Gastroesophageal sphincter (tissue), 4 donors: ENCODE data around the gene HAUS2. TPM values are rescaled to one million over a fixed set of nuclear protein-coding genes. Genes with fewer than 3 reads are reported as not detected.

ENCODE experiments used
- ATAC-seq: fragments of 150-250 bp; one replicate; pipeline ENCODE4 v1.9.1; 2016; ENCODE audit warnings: mild to moderate bottlenecking, moderate library complexity
- H3K27ac ChIP-seq, 4 donors: fragments of 200-600 bp; sonication (generic) in 3 of 4; 1 replicate in 3 of 4; 2 replicates in 1 of 4; pipeline ENCODE4 v1.5.1; 2016 to 2019
- H3K27me3 ChIP-seq: fragments of 200-600 bp; sonication (generic); one replicate; pipeline ENCODE4 v1.5.1; 2019
- H3K36me3 ChIP-seq, 2 donors: fragments of 200-600 bp; sonication (generic); one replicate each; pipeline ENCODE4 v1.5.1; 2019; ENCODE audit warnings: control low read depth in 1 of 2
- H3K4me1 ChIP-seq, 3 donors: fragments of 200-600 bp; sonication (generic); 1 replicate in 2 of 3; 2 replicates in 1 of 3; pipeline ENCODE4 v1.5.1; 2016 to 2019; ENCODE audit warnings: control low read depth in 2 of 3
- H3K4me3 ChIP-seq, 2 donors: fragments of 200-600 bp; sonication (generic); one replicate each; pipeline ENCODE4 v1.5.1; 2019; ENCODE audit warnings: mild to moderate bottlenecking in 1 of 2, moderate library complexity in 1 of 2
- H3K9me3 ChIP-seq, 3 donors: fragments of 200-600 bp; sonication (generic); one replicate each; pipeline ENCODE4 v1.5.1; 2017 to 2019; ENCODE audit warnings: control low read depth in 2 of 3
- CTCF ChIP-seq, 4 experiments: fragments of 200-600 bp in 2 of 4; fragments of 450-650 bp in 2 of 4; sonication (generic) in 1 of 4; IDR thresholded peaks; one replicate each; pipeline ENCODE4 v1.5.1; 2017 to 2019; ENCODE audit warnings: antibody characterized with exemption in 4 of 4, mild to moderate bottlenecking in 2 of 4, moderate library complexity in 2 of 4
- EP300 ChIP-seq: sonication (generic); formaldehyde crosslinking; IDR thresholded peaks from one replicate; pipeline ENCODE4 v1.6.1; 2017; ENCODE audit warnings: antibody characterized with exemption, mild to moderate bottlenecking
- POLR2A ChIP-seq, 2 donors: fragments of 450-650 bp; IDR thresholded peaks; one replicate each; pipeline ENCODE4 v1.6.1; 2017; ENCODE audit warnings: antibody characterized with exemption in 2 of 2, mild to moderate bottlenecking in 2 of 2, moderate library complexity in 1 of 2
- POLR2AphosphoS5 ChIP-seq: sonication (generic); formaldehyde crosslinking; IDR thresholded peaks from one replicate; pipeline ENCODE4 v1.6.1; 2017; ENCODE audit warnings: antibody characterized with exemption
- WGBS, 2 donors: methylation state at CpG; one replicate each; pipeline ENCODE4 v1.1.5; 2018; ENCODE audit warnings: low coverage in 1 of 2; 5-methylcytosine and 5-hydroxymethylcytosine counted together
- total RNA-seq, 4 donors: library from RNA; depleted of rRNA; stranded (reverse); fragments of >200 nt; gene quantifications; one replicate each; pipeline ENCODE4 v1.1.0, GENCODE V29; 2016

The HAUS2 gene
- total RNA-seq, 4 donors from 2014 or later: 15.3 to 42.2 (median 32.3) TPM

GRCh38 chr15:42608752-42609488 is 60.3 kb downstream of the HAUS2 start:
- Histone ChIP-seq H3K9me3 (no peaks in the 10 kb centered on the region), H3K4me3 (no peak overlapping the region), H3K27me3 (no peaks in the 10 kb centered on the region), H3K27ac (no peak overlapping the region), H3K4me1 (peaks cover 6 to 73% (median 20%) of the 10 kb centered on the region in 3 donors), H3K36me3 (peaks cover 0 to 6% of the 10 kb centered on the region in 2 donors)
- 58% methylated on average over 7 of the region's 7 CpGs for WGBS, 2 donors
- TF ChIP-seq POLR2A (IDR thresholded peaks at IDR 0.05) (no peak), CTCF (IDR thresholded peaks at IDR 0.05) (no peak), POLR2AphosphoS5 (no peak), EP300 (no peak)
- no peak for ATAC-seq

GRCh38 chr15:42611532-42611931 is 62.9 kb downstream of the HAUS2 start:
- no peaks in the 10 kb centered on the region for H3K27me3 ChIP-seq
- peaks cover 0 to 57% (median 6%) of the 10 kb centered on the region in 3 donors for H3K4me1 ChIP-seq
- H3K4me3 ChIP-seq: no peak overlapping the region
- TF ChIP-seq EP300 (no peak), CTCF (IDR thresholded peaks at IDR 0.05) (no peak), POLR2A (IDR thresholded peaks at IDR 0.05) (no peak), POLR2AphosphoS5 (no peak)
- no peaks in the 10 kb centered on the region for H3K9me3 ChIP-seq
- 56 to 100% methylated on average over 1 of the region's 1 CpG for WGBS, 2 donors
- no peak for ATAC-seq
- H3K36me3 ChIP-seq: peaks cover 0 to under 1% of the 10 kb centered on the region in 2 donors
- H3K27ac ChIP-seq: no peak overlapping the region

- H3K36me3 ChIP-seq: peaks cover 0 to 1% of the 10 kb centered on the region in 2 donors
- peaks cover 0 to 62% (median 6%) of the 10 kb centered on the region in 3 donors for H3K4me1 ChIP-seq
- no peak overlapping the region for H3K4me3 ChIP-seq
- ATAC-seq: no peak
- H3K9me3 ChIP-seq: no peaks in the 10 kb centered on the region
- no peaks in the 10 kb centered on the region for H3K27me3 ChIP-seq
- no peak overlapping the region for H3K27ac ChIP-seq
- 63 to 77% methylated on average over 3 to 4 of the region's 8 CpGs for WGBS, 2 donors
- TF ChIP-seq CTCF (IDR thresholded peaks at IDR 0.05) (no peak), POLR2AphosphoS5 (no peak), POLR2A (IDR thresholded peaks at IDR 0.05) (no peak), EP300 (no peak)
Measured at GRCh38 chr15:42612367-42612912, 63.8 kb downstream of the HAUS2 start.

GRCh38 chr15:42616107-42616506 is 67.5 kb downstream of the HAUS2 start:
- Histone ChIP-seq H3K9me3 (no peaks in the 10 kb centered on the region), H3K4me3 (no peak overlapping the region), H3K4me1 (peaks cover 0 to 36% (median 0%) of the 10 kb centered on the region in 3 donors), H3K27me3 (no peaks in the 10 kb centered on the region), H3K27ac (peak overlapping the region in 1 of 4 donors; percentile 17), H3K36me3 (peaks cover 0 to 25% of the 10 kb centered on the region in 2 donors)
- no peak for TF ChIP-seq POLR2AphosphoS5
- no peak for TF ChIP-seq EP300
- no peak for TF ChIP-seq POLR2A (IDR thresholded peaks at IDR 0.05)
- TF ChIP-seq CTCF (IDR thresholded peaks at IDR 0.05): no peak
- 41 to 46% methylated on average over 2 of the region's 2 CpGs for WGBS, 2 donors
- no peak for ATAC-seq

Other genes with a start within 250 kb of the HAUS2 start
- gene CAPN3, start 189.3 kb upstream of the HAUS2 start, total RNA-seq: 10 to 100 TPM in 1 of 4 donors, 1 to 10 TPM in 2, under 1 TPM in 1; 0.79 to 16.2 (median 3.9) TPM
- gene ZNF106, start 57.7 kb upstream of the HAUS2 start, total RNA-seq: 100 to 1,000 TPM; 118 to 592 (median 369) TPM
- gene SNAP23, start 53.2 kb upstream of the HAUS2 start, total RNA-seq: 10 to 100 TPM; 50.0 to 71.8 (median 57.2) TPM
- 10 to 100 TPM; 14.9 to 19.4 (median 15.4) TPM for gene LRRC57, start within 50 bp of the HAUS2 start, total RNA-seq
- 10 to 100 TPM; 15.5 to 78.4 (median 29.1) TPM for gene STARD9, start 26.8 kb downstream of the HAUS2 start, total RNA-seq
- 10 to 100 TPM in 3 of 4 donors, 1 to 10 TPM in 1; 6.5 to 15.7 (median 12.1) TPM for gene CDAN1, start 188.3 kb downstream of the HAUS2 start, total RNA-seq